Right cardiac atrium (tissue), 5 donors: Measurements from ENCODE around the gene RELT. TPM values are rescaled to one million over a fixed set of nuclear protein-coding genes. Genes with fewer than 3 reads are reported as not detected.

ENCODE experiments used
- ATAC-seq, 2 donors: fragments of 200-7000 bp; cut with Tn5 transposase; one replicate each; pipeline versions ENCODE4 v1.8.0 to v1.9.1; 2020; ENCODE audit warnings: moderate library complexity in 2 of 2, mild to moderate bottlenecking in 1 of 2
- DNase-seq, 3 donors: peaks; one replicate each; pipeline ENCODE4 v3.0.0-alpha.2; 2020
- H3K27ac ChIP-seq: one replicate; pipeline ENCODE4 v1.5.1; 2013; ENCODE audit warnings: mild to moderate bottlenecking, low read length, control low read depth, moderate library complexity
- H3K27me3 ChIP-seq: one replicate; pipeline ENCODE4 v1.6.1; 2013; ENCODE audit not compliant: control insufficient read depth, insufficient read depth
- H3K4me1 ChIP-seq: one replicate; pipeline ENCODE4 v1.6.1; 2013; ENCODE audit warnings: low read length; ENCODE audit not compliant: control insufficient read depth, insufficient read depth
- H3K4me3 ChIP-seq: one replicate; pipeline ENCODE4 v1.5.1; 2013; ENCODE audit warnings: low read length, control low read depth
- H3K9me3 ChIP-seq: one replicate; pipeline ENCODE4 v1.6.1; 2013; ENCODE audit warnings: low read length; ENCODE audit not compliant: control insufficient read depth
- WGBS: extraction: QIAGEN DNeasy Blood & Tissue Kit; methylation state at CpG from one replicate; pipeline ENCODE4 v1.1.7; 2013; 5-methylcytosine and 5-hydroxymethylcytosine counted together
- intact Hi-C, 4 donors: fragments of 100-400 bp; cut with DNase I; formaldehyde crosslinking; loops; one replicate each; pipeline versions ENCODE4 v1.11.0 to v1.14.0; 2022 to 2023
- polyA plus RNA-seq: library from polyadenylated mRNA; stranded (reverse); fragments of 200-250 nt; gene quantifications from one replicate; pipeline ENCODE4 v1.2.3, GENCODE V29; 2013
- total RNA-seq, 4 donors: library from RNA; stranded (reverse); fragmentation: NEBNext Ultra II Directional; extraction: Animal tissue kit (Norgen Biotek cat#: 25700); gene quantifications; one replicate each; pipeline ENCODE4 v1.2.1, GENCODE V29; 2021
- donor health status: healthy with polysubstance abuse.
- donor health status: DM: no; HTN: yes; CAD: no.
- donor health status: DM: no; HTN: no; CAD: no.
- donor health status: DM: no; HTN: yes; CAD: no; lungs with severe emphysema.
- donor health status: DM: yes; HTN: yes; CAD: no.

The RELT gene
- total and polyA plus RNA-seq, 5 donors, result 3.9 to 11.2 (median 6.0) TPM

- H3K4me1 ChIP-seq, result no peaks in the 10 kb centered on the region
Observed at GRCh38 chr11:73348838-73349237, 27.4 kb upstream of the RELT start.

GRCh38 chr11:73349633-73350032 lies 26.6 kb upstream of the RELT start:
- H3K27me3 ChIP-seq, result no peaks in the 10 kb centered on the region
- no peak for DNase-seq
- 63% methylated on average over 6 of the region's 6 CpGs for WGBS
- H3K4me1 ChIP-seq, result no peaks in the 10 kb centered on the region
- no peak overlapping the region for H3K4me3 ChIP-seq
- ATAC-seq, result no peak
- H3K9me3 ChIP-seq, result no peaks in the 10 kb centered on the region
- H3K27ac ChIP-seq, result no peak overlapping the region
- intact Hi-C loops, result loop anchor here in 2 of 4 donors (5.0 kb wide), 1 partner anchor 43 kb away; no protein-coding TSS in a partner anchor

More at GRCh38 chr11:73348838-73349237, 27.4 kb upstream of the RELT start:
- no peak for DNase-seq
- WGBS, result 89% methylated on average over 5 of the region's 5 CpGs
- no peaks in the 10 kb centered on the region for H3K9me3 ChIP-seq
- H3K4me3 ChIP-seq, result no peak overlapping the region
- no peak for ATAC-seq
- no peak overlapping the region for H3K27ac ChIP-seq
- intact Hi-C loops, result no loop called here
- no peaks in the 10 kb centered on the region for H3K27me3 ChIP-seq

GRCh38 chr11:73350908-73351636 lies 25.1 kb upstream of the RELT start:
- WGBS, result 25% methylated on average over 16 of the region's 16 CpGs
- no peak overlapping the region for H3K4me3 ChIP-seq
- H3K4me1 ChIP-seq, result no peaks in the 10 kb centered on the region
- DNase-seq (peak in 1 of 3 donors; percentile 51), ATAC-seq (peak; percentile 21 to 52)
- intact Hi-C loops, result loop anchor here in 2 of 4 donors (5.0 kb wide), 1 partner anchor 41 kb away; no protein-coding TSS in a partner anchor
- no peaks in the 10 kb centered on the region for H3K27me3 ChIP-seq
- H3K9me3 ChIP-seq, result no peaks in the 10 kb centered on the region
- no peak overlapping the region for H3K27ac ChIP-seq

DNA sequence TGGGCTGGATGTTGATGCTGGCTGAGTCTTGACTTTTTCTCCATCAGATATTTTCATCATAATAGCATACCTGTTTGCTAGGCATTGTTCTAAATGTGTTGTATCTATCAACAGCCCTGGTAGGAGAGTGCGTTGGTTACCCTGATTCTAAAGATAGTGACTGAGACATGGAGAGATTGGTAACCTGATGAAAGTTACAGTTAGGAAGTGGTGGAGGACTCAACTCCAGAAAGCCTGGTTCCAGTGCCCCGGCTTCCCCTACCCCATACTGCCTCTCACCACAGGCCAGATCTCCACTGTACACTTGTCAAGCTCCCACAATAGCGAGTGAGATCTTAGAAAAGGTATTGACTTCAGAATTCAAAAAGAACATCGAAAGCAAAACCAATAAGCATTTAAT lies 22.8 kb upstream of the RELT start:
- Histone ChIP-seq H3K27me3 (no peaks in the 10 kb centered on the region), H3K4me3 (no peak overlapping the region), H3K4me1 (no peaks in the 10 kb centered on the region), H3K27ac (no peak overlapping the region), H3K9me3 (no peaks in the 10 kb centered on the region)
- 88% methylated on average over 4 of the region's 4 CpGs for WGBS
- intact Hi-C loops, result loop anchor here in 2 of 4 donors (5.0 kb wide), 1 partner anchor 39 kb away; no protein-coding TSS in a partner anchor
- ATAC-seq (no peak), DNase-seq (no peak)

GRCh38 chr11:73355109-73355508 lies 21.1 kb upstream of the RELT start:
- DNase-seq (no peak), ATAC-seq (no peak)
- Histone ChIP-seq H3K27ac (no peak overlapping the region), H3K9me3 (no peaks in the 10 kb centered on the region), H3K27me3 (no peaks in the 10 kb centered on the region), H3K4me1 (no peaks in the 10 kb centered on the region), H3K4me3 (no peak overlapping the region)
- 90% methylated on average over 4 of the region's 4 CpGs for WGBS
- intact Hi-C loops, result no loop called here

DNA sequence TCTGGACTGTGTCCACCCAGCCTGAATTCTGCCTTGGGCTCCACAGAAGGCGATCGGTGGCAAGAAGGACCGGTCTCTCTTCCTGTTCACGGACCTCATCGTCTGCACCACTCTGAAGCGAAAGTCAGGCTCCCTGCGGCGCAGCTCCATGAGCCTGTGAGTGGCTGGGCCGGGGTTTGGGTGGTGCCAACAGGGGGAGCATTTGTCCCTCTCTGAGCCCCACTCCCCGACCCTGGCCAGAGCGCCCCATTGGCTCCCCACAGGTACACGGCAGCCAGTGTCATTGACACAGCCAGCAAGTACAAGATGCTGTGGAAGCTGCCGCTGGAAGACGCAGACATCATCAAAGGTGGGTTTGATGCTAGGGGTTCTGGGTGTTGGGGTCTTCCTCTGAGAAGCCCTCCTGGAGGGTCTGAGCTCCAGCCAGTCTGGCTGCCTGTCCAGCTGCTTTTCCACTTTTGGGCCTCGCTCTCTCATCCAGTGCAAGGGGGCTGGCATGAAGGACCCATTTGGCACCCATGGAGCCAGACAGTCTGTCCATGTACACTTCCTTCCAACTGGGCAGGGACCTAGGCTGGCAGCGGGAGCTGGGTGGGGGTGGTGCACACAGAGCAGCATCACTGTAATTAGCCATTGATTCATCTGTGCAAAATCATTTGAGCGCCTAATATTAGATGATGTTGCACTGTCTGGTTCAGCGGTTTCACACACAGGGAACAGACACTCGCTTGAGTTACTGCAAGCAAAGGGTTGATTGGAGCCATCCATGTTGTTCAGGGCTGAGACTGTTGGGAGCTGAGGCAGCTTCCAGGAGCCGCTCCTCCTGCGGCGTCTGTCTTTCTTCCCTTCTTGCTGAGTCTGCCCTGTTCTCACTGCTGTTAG lies 19.0 kb upstream of the RELT start:
- Histone ChIP-seq H3K4me1 (no peaks in the 10 kb centered on the region), H3K4me3 (no peak overlapping the region), H3K9me3 (no peaks in the 10 kb centered on the region), H3K27me3 (no peaks in the 10 kb centered on the region), H3K27ac (no peak overlapping the region)
- DNase-seq (no peak), ATAC-seq (no peak)
- intact Hi-C loops, result no loop called here
- 90% methylated on average over 22 of the region's 22 CpGs for WGBS

DNA sequence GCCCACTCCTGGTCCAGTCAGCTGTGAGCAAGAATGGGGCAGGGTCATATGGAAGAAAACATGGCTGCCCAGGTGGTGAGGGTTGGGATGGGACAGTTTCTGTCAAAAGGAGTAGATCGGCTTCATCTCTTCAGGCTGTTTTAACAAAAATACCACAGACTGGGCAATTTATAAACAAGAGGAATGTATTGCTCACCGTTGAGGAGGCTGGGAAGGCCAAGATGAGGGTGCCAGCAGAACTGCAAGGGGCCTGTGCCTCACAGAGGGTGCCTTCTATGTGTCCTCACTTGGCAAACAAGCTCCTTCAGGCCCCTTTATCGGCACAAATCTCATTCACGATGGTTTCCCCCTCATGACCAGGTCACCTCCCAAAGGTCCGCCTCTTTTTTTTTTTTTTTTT lies 18.1 kb upstream of the RELT start:
- H3K9me3 ChIP-seq, result no peaks in the 10 kb centered on the region
- intact Hi-C loops, result no loop called here
- DNase-seq (no peak), ATAC-seq (no peak)
- no peak overlapping the region for H3K27ac ChIP-seq
- no peaks in the 10 kb centered on the region for H3K27me3 ChIP-seq
- no peak overlapping the region for H3K4me3 ChIP-seq
- H3K4me1 ChIP-seq, result no peaks in the 10 kb centered on the region
- 75% methylated on average over 5 of the region's 5 CpGs for WGBS

GRCh38 chr11:73359341-73359740 lies 16.9 kb upstream of the RELT start:
- H3K4me1 ChIP-seq, result no peaks in the 10 kb centered on the region
- H3K27me3 ChIP-seq, result no peaks in the 10 kb centered on the region
- no peak overlapping the region for H3K27ac ChIP-seq
- H3K9me3 ChIP-seq, result no peaks in the 10 kb centered on the region
- 63% methylated on average over 11 of the region's 11 CpGs for WGBS
- H3K4me3 ChIP-seq, result no peak overlapping the region
- peak; percentile 80 to 88 (median 87) for DNase-seq
- intact Hi-C loops, result no loop called here
- ATAC-seq, result peak; percentile 63 to 71

DNA sequence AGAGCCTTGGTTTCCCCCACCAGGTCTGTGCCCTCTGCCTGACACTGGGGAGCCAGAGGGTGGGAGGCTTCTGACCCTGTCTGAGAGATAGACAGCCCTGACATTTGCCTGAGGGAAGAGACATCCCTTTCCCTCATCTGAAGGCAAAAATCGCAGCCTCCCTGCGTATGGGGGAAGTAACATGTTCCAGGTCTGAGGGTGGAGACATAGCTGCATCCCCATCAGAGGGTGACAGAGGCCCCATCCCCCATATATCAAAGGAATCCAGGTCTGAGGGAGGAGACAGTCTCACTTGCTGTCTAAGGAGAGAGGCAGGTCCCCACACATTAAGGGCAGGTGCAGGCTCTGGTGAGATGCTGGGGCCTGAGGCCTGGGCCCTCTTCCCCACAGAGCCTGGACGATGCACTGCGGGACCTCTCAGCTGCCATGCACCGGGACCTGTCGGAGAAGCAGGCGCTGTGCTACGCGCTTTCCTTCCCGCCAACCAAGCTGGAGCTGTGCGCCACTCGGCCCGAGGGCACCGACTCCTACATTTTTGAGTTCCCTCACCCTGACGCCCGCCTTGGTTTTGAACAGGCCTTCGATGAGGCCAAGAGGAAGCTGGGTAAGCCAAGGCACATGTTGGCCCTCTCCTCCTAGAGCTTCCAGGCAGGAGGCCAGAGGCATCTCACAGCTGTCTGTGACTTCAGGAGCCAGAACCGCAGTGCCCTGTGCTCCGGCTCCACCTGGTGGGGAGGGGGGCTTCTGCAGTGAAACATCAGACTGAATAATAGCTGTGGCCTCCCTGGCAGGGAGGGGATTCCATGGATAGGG lies 16.1 kb upstream of the RELT start:
- Histone ChIP-seq H3K9me3 (no peaks in the 10 kb centered on the region), H3K27me3 (no peaks in the 10 kb centered on the region), H3K4me3 (no peak overlapping the region), H3K27ac (no peak overlapping the region), H3K4me1 (no peaks in the 10 kb centered on the region)
- 78% methylated on average over 19 of the region's 19 CpGs for WGBS
- intact Hi-C loops, result no loop called here
- DNase-seq, result peak in 2 of 3 donors; percentile 66 to 68
- no peak for ATAC-seq

GRCh38 chr11:73360743-73361369 lies 15.3 kb upstream of the RELT start:
- ATAC-seq, result no peak
- 94% methylated on average over 8 of the region's 8 CpGs for WGBS
- intact Hi-C loops, result no loop called here
- DNase-seq, result no peak
- Histone ChIP-seq H3K9me3 (no peaks in the 10 kb centered on the region), H3K4me3 (no peak overlapping the region), H3K4me1 (no peaks in the 10 kb centered on the region), H3K27ac (no peak overlapping the region), H3K27me3 (no peaks in the 10 kb centered on the region)
